ENCODE measurements around the gene PARD3B.

The PARD3B gene

DNA sequence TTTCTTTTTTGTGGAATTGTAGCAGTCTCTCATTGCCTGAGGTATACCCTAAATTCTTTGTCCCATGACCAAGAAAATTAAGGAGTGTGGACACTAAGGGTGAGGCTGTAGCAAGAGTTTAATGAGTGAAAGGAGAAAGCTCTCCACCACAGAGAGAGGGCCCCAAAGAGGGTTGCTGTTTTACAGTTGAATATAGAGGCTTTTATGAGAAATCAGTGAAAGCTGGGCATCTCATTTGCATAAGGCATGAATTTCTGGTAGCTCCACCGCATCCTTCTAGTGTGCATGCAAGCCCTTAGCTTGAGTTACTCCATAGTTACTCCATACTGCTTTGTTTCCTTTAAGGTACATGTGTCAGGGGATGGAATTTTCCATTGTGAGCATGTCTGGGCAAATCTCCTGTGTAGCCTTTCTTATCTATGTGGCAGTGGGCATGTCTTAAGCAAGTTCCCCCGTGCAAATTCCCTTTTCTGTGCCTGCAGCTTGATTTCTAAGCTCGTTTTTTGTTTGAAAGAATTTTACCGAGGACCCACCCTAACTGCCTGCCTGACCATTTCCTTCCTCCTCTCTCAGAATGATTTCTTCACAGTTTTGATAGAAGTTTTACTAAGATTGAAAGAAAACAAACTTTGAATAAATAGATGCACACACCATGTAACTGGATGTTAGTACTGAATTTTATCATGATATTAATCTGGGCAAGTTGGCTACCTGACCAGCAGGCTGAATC is 218.9 kb downstream of the PARD3B start:
- no peak for DNase-seq (ENCODE audit: low read depth)

DNA sequence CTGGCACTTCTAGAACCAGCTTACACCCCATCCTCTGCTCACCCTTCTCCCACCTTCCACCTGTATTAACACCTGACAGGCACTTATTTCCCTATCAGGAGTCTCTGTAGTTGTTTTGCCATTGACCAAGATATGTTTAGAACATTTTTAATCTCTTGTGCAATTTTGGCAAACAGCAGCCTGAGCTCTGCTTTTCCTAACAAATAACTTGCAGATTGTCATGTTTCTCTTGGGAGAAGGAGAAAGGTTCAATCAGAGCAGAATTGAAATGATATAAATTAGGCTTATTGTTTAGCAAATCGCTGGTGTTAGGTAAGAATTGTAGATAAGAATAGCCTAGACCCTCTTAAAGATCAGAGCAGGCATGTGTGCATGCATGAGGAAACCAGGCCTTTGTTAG is 225.5 kb downstream of the PARD3B start:
- DNase-seq (ENCODE audit: low read depth): no peak

DNA sequence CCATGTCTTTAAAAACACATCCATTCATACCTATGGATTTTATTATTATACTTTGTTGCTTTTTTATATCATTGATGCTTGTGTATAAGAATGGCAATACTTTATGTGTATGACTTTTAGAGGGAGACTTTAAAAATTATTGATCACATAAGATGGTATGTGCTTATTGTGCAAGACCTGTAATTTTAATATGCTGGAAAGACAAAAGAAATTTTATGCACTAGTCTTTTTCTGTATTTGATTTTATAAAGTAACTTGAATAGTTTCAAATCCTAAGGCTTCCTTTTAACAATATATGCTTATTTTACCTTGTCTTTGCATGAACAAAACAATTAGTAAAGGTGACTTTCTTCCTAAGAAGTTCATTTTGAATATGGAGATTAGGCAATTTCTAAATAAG is 226.4 kb downstream of the PARD3B start:
- no peak for DNase-seq (ENCODE audit: low read depth)

DNA sequence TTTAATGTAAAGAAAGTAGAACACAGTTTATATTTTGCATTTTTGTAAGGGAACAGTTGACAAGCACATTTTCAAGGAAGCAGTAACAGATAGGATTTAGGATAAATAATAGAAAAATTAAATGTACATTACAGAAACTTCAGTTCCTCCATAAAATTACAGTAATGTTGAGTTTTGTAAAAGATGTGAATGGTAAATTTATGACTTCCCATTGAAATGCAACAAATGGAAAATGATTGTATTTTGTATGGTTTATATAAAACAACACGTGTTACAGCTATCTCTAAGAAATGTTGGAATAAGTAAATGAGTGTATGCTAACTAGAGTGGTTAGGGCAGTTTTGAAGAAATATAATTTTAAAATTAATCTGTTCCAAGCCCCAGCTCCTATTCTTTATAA is 227.3 kb downstream of the PARD3B start:
- no peak for DNase-seq (ENCODE audit: low read depth)

DNA sequence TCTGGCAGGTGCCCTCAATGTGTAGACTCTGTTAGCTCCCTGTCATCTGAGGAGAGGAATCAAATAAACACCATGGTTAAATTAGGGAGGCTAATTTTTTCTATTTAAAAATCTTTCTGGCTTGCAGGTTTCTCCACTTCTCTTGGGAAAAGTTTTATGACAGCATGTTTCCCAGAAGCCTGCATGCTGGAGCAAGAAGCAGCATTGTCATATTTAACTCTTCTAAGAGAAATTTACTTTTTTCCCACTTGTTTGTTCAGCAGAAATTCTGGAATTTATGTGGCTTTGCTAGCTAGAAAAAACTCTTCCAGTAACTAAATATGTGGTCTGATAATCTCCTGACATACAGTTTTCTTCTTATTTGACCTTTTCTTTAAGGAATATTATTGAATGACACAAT is 230.5 kb downstream of the PARD3B start:
- no peak for DNase-seq (ENCODE audit: low read depth)

DNA sequence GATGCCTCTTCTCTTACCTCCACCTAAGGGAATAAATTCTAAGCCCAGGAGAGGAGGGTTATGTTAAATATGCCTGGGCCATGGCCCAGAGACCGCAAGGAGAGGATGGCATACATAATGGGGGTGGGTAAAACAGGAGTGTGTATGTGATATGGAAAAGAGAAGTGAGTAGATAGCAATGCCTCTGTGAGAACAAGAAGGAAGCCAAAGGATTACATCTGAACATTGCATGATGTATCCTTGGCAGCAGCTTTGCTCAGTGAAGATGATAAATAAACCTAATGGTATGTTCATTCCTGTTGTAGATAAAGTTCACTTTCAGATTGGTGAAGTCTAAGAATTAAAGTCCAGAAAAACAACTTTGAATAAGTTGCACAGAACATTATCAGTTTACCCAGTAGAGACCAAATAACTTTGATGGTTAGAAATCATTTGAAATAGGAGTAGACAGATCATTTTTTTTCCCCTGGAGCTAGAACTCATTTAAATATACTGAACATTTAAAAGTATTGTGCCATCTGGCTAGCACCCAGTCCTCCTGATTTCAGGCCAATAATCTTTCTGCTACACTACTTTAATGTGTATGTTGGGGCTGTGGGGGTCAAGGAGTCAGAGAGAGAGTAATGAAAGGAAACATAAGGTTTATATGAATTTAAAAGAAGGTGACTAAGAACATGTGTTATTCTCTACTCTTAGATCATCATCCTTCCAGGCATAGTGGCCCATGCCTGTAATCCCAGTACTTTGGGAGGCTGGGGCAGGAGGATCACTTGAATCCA is 231.7 kb downstream of the PARD3B start:
- no peak for DNase-seq (ENCODE audit: low read depth)

DNA sequence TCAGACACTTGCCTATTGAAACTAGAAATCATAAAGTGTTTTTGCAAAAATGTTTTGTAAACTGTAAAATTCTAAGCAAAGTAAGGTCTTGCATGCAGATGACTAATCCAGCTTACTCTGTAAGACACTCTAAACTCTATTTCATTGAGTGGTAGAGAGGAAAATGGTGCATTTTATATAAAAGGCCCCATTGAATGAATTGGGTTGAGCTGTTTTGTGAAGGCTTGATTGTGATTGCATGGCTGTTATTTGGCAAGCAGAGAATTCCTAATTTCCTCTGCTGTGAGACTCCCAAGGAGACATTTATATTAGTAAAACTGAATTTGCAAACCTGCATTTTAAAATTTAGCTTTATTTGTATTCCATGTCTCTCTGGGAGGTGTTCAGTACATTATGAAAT is 234.5 kb downstream of the PARD3B start:
- DNase-seq (ENCODE audit: low read depth): no peak

DNA sequence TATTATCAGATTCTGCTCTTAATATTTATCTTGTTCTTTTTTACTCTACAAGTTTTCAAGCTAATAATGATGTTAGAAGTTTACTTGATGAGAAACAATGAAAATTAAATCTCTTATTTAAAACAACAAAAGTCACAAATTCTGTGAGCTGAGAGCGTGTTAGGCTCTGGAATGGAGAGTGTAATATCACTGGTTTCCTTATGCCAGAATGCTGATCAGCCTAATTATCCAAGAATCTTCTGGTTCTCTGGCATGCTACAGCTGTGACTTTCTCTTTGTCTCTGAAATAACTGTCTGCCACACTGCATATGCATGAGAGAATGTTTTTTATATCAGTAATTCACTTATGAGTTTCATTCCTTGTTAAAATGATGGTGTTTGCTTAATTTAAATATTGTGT is 236.7 kb downstream of the PARD3B start:
- no peak for DNase-seq (ENCODE audit: low read depth)

DNA sequence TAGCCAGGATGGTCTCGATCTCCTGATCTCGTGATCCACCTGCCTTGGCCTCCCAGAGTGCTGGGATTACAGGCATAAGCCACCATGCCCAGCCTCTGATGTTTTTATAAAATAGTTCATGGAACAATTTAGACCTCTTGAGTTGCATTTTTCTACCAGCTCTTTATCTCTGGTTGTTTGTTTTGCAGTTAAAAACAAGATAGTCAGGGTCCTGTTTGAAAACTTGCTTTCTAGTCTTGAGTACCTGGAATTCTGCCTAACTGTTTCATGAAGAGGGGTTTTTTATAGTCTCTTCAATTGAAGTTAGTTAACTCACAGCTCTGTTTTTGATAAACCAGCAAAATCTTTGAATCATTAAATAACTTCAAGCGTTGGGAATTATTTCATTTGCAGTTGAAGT is 244.8 kb downstream of the PARD3B start:
- no peak for DNase-seq (ENCODE audit: low read depth)

DNA sequence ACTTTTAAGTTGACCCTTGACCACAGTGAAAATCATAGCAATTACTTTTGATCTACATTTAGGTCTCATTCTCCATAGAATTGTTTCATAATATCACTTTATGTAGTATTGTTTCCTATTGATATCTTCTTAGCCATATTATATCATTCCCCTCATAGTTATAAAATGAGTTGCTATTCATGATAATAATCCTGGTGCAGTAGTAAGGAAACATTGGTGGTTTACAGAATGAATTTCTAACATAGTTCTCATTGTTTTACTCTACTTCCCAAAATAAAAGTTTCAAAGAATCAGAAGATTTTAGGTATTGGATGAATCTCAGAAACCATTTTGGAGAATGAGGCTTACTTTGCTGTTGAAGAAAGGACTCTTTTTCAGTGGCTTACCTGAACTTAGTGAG is 246.0 kb downstream of the PARD3B start:
- no peak for DNase-seq (ENCODE audit: low read depth)

DNA sequence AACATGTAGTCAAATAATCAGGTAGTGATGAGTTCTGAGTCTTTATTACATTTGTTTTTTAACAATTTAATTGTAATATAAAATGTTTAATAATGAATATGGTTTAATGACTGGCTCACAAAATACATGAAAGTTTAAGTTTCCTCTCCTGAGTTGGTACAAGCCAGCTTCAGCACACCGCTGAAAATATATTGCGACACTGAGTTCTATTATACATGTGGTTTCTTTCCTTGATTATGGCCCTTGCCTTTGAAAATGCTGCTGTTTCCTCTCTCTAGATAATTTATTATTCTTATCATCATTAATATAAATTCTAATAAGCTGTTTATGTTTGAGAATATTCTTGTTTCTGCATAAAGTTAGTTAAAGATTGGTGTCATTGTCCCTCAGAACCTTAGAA is 249.3 kb downstream of the PARD3B start:
- no peak for DNase-seq (ENCODE audit: low read depth)

DNA sequence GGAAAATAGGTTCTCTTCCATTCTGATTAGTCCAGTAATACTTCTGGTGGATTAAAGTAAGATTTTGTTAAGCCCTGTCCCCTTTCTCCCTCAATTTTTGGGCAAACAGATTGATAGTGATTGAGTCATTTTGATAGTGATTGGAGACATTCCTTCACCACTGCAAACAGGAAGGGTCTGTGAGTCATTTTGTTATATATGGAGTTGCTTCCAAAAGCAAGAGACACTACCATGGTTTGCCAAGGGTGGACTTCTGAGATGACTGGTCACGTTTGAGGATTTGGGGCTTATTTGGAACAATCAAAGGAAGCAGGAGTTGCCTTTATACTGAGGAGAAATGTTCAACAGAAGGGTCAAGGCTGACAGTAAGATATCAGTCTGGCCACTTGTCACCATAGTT is 249.9 kb downstream of the PARD3B start:
- DNase-seq (ENCODE audit: low read depth): no peak

DNA sequence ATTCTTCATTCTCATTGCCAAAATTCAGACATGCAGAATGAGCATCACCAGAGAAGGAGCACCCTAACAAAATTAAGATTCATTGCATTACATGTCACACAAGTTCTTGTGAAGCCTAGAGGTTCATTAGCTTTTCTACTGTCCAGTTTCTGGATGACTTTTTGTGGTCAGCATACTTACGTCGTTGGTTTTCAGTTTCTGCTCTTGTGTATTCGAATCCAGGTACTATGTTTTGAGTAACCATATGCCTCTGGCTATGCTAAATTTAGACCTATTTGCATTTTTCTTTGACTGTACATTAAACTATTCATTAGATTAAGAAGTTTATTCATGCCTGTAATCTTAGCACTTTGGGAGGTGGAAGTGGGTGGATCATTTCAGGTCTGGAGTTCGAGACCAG is 251.3 kb downstream of the PARD3B start:
- no peak for DNase-seq (ENCODE audit: low read depth)

DNA sequence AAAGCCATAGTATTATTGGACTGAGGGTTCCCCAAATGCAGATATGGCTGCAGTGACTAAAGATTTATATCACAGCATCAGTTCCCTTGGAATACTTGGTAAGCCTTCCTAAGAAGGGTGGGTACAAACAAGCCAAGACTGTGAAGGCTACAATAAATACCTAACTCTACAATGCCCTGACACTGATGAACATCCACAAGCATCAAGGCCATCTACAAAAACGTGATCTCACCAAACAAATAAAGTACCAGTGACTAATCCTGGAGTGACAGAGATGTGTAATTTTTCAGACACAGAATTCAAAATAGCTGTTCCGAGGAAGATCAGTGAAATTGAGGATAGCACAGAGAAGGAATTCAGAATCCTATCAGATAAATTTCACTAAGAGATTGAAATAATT is 254.5 kb downstream of the PARD3B start:
- DNase-seq (ENCODE audit: low read depth): no peak

DNA sequence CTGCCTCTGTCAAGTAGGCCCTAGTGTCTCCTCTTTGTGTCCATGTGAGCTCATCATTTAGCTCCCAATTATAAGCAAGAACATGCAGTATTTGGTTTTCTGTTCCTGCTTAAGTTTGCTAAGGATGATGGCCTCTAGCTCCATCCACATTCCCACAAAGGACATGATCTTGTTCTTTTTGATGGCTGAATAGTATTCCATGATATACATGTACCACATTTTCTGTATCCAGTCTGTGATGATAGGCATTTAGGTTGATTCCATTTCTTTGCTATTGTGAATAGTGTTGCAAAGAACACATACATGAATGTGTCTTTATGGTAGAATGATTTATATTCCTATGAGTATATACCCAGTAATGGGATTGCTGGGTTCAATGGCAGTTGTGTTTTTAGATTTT is 263.2 kb downstream of the PARD3B start:
- DNase-seq (ENCODE audit: low read depth): no peak

DNA sequence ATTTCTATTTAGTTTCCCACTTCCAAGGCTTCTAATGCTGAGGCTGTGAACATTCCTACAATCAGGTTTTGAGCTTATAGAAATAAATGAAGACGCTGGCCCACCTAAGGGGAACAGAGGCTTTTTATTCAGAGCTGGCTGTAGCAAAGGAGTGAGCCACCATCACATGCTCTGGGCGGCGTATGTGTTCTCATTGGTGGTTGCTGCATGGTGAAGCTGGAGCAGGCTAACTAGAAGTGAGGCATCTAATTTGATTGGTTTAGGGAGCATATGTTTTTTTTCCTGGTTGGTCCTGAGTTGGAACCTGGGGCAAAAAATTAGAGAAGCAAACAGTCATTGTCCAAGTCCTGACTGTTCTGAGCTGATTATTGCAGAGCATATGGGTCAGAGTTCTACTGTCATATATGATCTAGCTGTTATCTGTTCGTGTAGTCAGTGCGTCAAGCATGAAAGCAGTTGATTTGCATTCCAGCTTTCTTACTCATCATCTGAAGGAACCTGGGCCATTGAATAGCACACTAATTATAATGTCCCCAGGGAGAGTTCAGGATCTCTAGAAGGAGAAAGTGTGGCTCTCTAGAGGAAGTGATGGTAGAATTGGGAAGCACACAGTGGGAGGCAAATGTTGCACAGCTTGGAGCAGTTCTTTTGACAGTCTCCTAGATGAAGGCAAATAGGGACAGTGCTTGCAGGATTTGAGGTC is 279.6 kb downstream of the PARD3B start:
- DNase-seq (ENCODE audit: low read depth): no peak

DNA sequence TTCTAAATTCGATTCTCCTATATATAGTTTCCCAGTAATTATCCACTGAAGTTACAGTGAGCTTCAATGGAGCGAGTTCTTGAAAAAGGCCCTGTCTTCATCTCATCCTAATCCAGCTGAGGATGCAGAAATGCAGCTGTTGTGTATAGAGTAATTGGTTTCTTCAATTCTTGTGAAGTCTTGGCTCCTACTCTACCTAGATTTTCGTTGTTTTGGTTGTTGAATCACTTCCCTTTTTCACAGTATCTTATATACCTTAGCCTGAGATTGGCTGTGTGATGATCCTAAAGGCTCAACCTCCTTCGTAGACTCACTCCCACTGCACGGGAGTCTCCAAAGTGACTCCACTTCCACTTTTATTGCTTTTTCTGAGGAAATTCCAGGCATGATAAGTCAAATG is 280.4 kb downstream of the PARD3B start:
- no peak for DNase-seq (ENCODE audit: low read depth)

DNA sequence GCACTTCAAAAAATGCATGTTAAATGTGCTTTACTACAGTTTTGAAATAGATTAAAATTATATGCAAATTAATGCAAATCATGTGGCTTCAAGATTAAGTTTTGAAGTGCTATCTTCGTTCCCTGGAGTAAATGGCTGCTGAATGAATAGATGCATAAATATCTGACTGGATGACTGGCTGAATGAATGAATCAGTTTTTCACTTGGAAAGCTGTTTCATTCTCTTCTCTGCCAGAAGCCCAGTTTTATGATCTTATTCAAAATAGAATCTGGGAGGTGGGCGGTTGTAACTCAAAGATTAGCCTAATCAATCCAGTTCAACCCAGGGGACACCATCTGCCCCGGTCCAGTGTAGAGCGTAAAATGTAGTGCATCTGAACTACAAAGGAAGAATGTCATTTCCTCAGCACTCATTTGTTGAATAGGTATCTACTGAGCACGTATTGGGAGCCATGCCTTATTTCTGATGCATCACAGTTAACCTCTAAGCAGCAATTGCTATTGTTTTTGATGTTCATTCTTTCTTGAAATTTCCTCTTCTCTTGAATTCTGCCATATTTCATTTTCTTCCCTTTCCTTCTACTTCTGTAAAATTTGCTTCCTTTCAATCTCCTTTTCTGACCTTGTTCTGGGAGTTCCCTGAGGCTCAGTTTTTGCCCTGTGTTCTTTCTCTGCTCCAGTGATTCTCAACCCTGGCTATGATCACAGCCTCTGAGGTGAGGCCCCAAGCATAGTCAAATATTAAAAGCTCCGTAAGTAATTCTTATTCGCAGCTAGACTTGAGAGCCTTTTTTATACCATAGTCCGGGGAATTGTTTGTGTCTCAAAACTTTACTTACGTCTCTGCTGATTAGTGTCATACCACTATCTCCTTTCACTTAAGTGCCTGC is 282.7 kb downstream of the PARD3B start:
- no peak for DNase-seq (ENCODE audit: low read depth)

DNA sequence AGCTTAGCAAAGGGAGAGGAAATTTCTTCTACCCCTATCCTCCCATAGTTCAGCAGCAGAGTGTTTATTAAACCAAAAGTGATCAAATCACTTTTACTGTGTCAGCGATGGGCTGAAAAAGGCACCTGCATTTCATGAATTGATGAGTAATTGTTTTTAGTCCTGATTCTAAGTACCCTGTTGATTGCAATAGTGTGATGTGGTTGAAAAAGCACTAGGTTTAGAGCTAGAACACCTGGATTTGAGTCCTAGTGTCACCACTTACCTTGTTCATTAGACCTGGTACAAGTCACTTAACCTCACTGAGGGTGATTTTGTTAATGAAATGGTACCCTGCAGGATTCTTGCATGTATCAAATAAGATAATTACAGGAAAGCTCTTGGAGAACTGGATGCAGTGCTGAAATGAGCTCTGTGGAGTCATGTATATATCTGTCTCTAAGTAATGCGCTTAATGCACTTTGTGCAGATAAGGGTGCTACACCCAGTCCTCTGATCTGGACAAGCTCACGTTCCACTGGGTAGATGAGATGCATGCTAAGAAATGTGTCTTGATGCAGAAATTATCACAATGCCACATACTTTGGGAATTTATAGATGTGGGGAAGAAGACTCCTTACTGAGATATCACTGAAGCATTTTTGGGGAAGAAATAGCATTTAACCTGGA is 289.6 kb downstream of the PARD3B start:
- DNase-seq (ENCODE audit: low read depth): no peak

DNA sequence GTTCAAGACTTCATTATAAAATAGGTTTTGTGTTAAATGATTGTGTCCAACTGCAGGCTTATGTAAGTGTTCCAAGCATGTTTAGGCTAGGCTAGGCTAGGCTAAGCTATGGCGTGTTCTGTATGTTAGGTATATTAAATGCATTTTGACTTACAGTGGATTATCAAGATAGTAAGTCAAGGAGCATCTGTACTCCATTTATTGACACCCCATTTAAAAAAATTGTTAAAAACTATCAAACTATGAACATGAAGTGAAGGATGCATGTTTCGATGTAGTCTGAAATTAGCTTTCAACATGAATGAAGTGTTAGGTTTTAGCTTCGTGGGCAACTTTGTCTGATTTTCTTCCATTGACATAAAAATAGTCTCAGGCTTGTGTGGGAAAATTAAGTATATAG is 290.5 kb downstream of the PARD3B start:
- DNase-seq (ENCODE audit: low read depth): no peak

DNA sequence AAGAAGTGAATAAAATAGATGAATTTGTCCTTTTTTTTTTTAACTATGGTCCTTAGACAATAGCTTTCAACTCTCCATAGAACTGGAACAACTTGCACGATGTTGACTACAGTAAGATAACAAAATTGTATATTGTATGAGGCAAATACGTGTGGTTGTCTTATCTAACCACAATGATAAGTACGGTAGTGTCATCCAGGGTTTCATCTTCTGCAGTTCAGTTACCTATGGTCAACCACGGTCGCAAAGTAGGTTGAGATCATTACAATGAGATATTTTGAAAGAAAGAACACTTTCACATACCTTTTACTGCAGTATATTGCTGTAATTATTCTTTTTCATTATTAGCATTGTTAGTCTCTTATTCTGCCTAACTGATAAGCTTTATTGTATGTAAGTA is 295.2 kb downstream of the PARD3B start:
- DNase-seq (ENCODE audit: low read depth): no peak

DNA sequence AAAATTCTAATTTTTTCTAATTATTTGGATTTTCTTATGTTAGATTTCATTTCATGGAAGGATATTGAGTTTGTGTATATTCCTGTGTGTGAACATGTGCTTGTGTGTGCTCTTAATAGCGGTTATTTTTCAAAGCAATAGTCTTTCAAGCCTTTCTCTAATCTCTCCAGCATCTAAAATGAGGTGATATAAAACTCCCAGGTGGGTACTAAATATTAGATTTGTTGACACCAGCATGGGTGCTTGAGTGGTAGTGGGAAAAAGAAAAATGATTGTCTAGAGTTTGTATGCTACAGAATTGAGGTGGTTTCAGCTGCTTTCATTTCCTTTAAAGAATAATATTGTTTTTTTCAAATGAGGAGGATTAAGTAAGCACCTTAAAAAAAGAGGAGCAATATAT is 296.8 kb downstream of the PARD3B start:
- DNase-seq (ENCODE audit: low read depth): no peak
